Activated CD8-positive, alpha-beta T cell treated with anti-CD3 and anti-CD28 coated beads for 36 hours (primary cell): ENCODE data around the gene PAQR8. TPM values are rescaled to one million over a fixed set of nuclear protein-coding genes. Genes with fewer than 3 reads are reported as not detected.

Experiments used
- ATAC-seq: fragments of 200-7000 bp; cut with Tn5 transposase; one replicate; pipeline ENCODE4 v1.10.0; 2021; ENCODE audit warnings: mild to moderate bottlenecking, moderate library complexity
- CTCF ChIA-PET: fragments of 350-600 bp; sonication (Branson Sonifier 250); formaldehyde crosslinking; loops from one replicate; lab custom pipeline; 2021; ENCODE audit warnings: antibody characterized with exemption; lab: Charles Lee
- POLR2A ChIA-PET: fragments of 350-600 bp; sonication (Branson Sonifier 250); formaldehyde crosslinking; loops from one replicate; lab custom pipeline; 2021; ENCODE audit warnings: antibody characterized with exemption; lab: Charles Lee
- DNase-seq: peaks from one replicate; pipeline ENCODE4 v3.0.0-alpha.2; 2020
- H3K27ac Mint-ChIP-seq: one replicate; pipeline ENCODE4 v1.8.0; 2021; ENCODE audit warnings: mild to moderate bottlenecking, mixed read lengths
- H3K27me3 Mint-ChIP-seq: one replicate; pipeline ENCODE4 v1.8.0; 2021; ENCODE audit warnings: mixed read lengths
- H3K36me3 Mint-ChIP-seq: one replicate; pipeline ENCODE4 v1.8.0; 2021; ENCODE audit warnings: low read depth, mixed read lengths
- H3K4me1 Mint-ChIP-seq: one replicate; pipeline ENCODE4 v1.8.0; 2021; ENCODE audit warnings: low read depth, mixed read lengths
- H3K4me3 Mint-ChIP-seq: one replicate; pipeline ENCODE4 v1.8.0; 2021; ENCODE audit warnings: mild to moderate bottlenecking, moderate library complexity, mixed read lengths
- H3K9me3 Mint-ChIP-seq: one replicate; pipeline ENCODE4 v1.8.0; 2021; ENCODE audit warnings: mixed read lengths
- CTCF ChIP-seq: fragments of 200-600 bp; IDR thresholded peaks from one replicate; pipeline ENCODE4 v1.8.0; 2022; ENCODE audit warnings: antibody characterized with exemption, mild to moderate bottlenecking
- intact Hi-C: fragments of 100-400 bp; cut with micrococcal nuclease; formaldehyde crosslinking; loops from one replicate; pipeline ENCODE4 v1.10.0; 2022
- total RNA-seq, 2 experiments: library from RNA; stranded (reverse); gene quantifications; one replicate each; pipeline ENCODE4 v1.2.3, GENCODE V29; 2021

Gene PAQR8
- 10 to 100 TPM; 12.9 to 13.7 TPM for total RNA-seq

GRCh38 chr6:52361945-52362442 is at the start of gene PAQR8:
Gene PAQR8 (plus strand): TSS chr6:52362151. CDS start chr6:52403214, 41,063 bp downstream.
- H3K4me1 Mint-ChIP-seq, result peaks cover 39% of the 10 kb centered on the region
- ChIA-PET CTCF (interaction anchor here (0.7 to 9.4 kb wide), 15 partner anchors 9 to 77 kb away, joined by 3 to 102 read pairs (median 5); partner anchors contain the start of gene MCM3), POLR2A (interaction anchor here (0.9 to 4.5 kb wide), 15 partner anchors 12 to 102 kb away, joined by 3 to 54 read pairs (median 5); partner anchors contain the start of gene MCM3)
- DNase-seq, result peak; percentile 78
- no peak for TF ChIP-seq CTCF
- peaks cover 33% of the 10 kb centered on the region for H3K36me3 Mint-ChIP-seq
- peak within 1 kb of the TSS; percentile 98 for H3K27ac Mint-ChIP-seq
- intact Hi-C loops, result loop anchor here (5.0 kb wide), 2 partner anchors 35 to 75 kb away; no protein-coding TSS in a partner anchor
- no peaks in the 10 kb centered on the region for H3K9me3 Mint-ChIP-seq
- ATAC-seq, result peak; percentile 89
- peak within 1 kb of the TSS; percentile 100 for H3K4me3 Mint-ChIP-seq
- no peaks in the 10 kb centered on the region for H3K27me3 Mint-ChIP-seq

- Mint-ChIP-seq H3K4me1 (peaks cover 24% of the 10 kb centered on the region), H3K4me3 (no peak overlapping the region), H3K36me3 (no peaks in the 10 kb centered on the region), H3K9me3 (no peaks in the 10 kb centered on the region), H3K27me3 (no peaks in the 10 kb centered on the region), H3K27ac (no peak overlapping the region)
- ATAC-seq, result no peak
- no peak for DNase-seq
- POLR2A ChIA-PET, result interaction anchor here (1.3 kb wide), 1 partner anchor 50 kb away, joined by 5 read pairs; the partner anchor contains the start of gene PAQR8
- no peak for TF ChIP-seq CTCF
- CTCF ChIA-PET, result interaction anchor here (0.8 to 7.1 kb wide), 3 partner anchors 18 to 103 kb away, joined by 3 to 51 read pairs (median 4); partner anchors contain the start of gene MCM3
- intact Hi-C loops, result no loop called here
Measured at GRCh38 chr6:52312461-52312860, 49.5 kb upstream of the PAQR8 start.

GRCh38 chr6:52314752-52315151 is 47.2 kb upstream of the PAQR8 start:
- H3K4me3 Mint-ChIP-seq, result no peak overlapping the region
- no peak for DNase-seq
- H3K36me3 Mint-ChIP-seq, result no peaks in the 10 kb centered on the region
- ChIA-PET POLR2A (no interaction called here), CTCF (no interaction called here)
- no peak overlapping the region for H3K27ac Mint-ChIP-seq
- intact Hi-C loops, result no loop called here
- no peak for TF ChIP-seq CTCF
- no peak for ATAC-seq
- H3K27me3 Mint-ChIP-seq, result no peaks in the 10 kb centered on the region
- no peaks in the 10 kb centered on the region for H3K9me3 Mint-ChIP-seq
- peaks cover 19% of the 10 kb centered on the region for H3K4me1 Mint-ChIP-seq

GRCh38 chr6:52317211-52317610 is 44.7 kb upstream of the PAQR8 start:
- no peak for DNase-seq
- H3K36me3 Mint-ChIP-seq, result no peaks in the 10 kb centered on the region

More at GRCh38 chr6:52317211-52317610, 44.7 kb upstream of the PAQR8 start:
- Mint-ChIP-seq H3K9me3 (no peaks in the 10 kb centered on the region), H3K4me3 (no peak overlapping the region), H3K27ac (no peak overlapping the region), H3K27me3 (no peaks in the 10 kb centered on the region), H3K4me1 (peaks cover 18% of the 10 kb centered on the region)
- ATAC-seq, result no peak
- CTCF ChIA-PET, result interaction anchor here (2.0 kb wide), 1 partner anchor 9 kb away, joined by 5 read pairs; no protein-coding TSS in a partner anchor
- intact Hi-C loops, result no loop called here
- no peak for TF ChIP-seq CTCF
- POLR2A ChIA-PET, result no interaction called here
